Measurements from ENCODE around the gene MGMT. TPM values are rescaled to one million over a fixed set of nuclear protein-coding genes. Genes with fewer than 3 reads are reported as not detected.

Gene MGMT
- total RNA-seq, 1 donor from 2014 or later = 51.4 TPM

- TF ChIP-seq, protein P1, sequence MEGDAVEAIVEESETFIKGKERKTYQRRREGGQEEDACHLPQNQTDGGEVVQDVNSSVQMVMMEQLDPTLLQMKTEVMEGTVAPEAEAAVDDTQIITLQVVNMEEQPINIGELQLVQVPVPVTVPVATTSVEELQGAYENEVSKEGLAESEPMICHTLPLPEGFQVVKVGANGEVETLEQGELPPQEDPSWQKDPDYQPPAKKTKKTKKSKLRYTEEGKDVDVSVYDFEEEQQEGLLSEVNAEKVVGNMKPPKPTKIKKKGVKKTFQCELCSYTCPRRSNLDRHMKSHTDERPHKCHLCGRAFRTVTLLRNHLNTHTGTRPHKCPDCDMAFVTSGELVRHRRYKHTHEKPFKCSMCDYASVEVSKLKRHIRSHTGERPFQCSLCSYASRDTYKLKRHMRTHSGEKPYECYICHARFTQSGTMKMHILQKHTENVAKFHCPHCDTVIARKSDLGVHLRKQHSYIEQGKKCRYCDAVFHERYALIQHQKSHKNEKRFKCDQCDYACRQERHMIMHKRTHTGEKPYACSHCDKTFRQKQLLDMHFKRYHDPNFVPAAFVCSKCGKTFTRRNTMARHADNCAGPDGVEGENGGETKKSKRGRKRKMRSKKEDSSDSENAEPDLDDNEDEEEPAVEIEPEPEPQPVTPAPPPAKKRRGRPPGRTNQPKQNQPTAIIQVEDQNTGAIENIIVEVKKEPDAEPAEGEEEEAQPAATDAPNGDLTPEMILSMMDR (conservative IDR thresholded peaks at IDR 0.05; ENCODE audit: low read depth, low read length) = no peak
- DNase-seq (ENCODE audit: low read depth) = no peak
These were observed 317.2 kb downstream of the MGMT start for GRCh38 chr10:129784291-129784690.

DNA sequence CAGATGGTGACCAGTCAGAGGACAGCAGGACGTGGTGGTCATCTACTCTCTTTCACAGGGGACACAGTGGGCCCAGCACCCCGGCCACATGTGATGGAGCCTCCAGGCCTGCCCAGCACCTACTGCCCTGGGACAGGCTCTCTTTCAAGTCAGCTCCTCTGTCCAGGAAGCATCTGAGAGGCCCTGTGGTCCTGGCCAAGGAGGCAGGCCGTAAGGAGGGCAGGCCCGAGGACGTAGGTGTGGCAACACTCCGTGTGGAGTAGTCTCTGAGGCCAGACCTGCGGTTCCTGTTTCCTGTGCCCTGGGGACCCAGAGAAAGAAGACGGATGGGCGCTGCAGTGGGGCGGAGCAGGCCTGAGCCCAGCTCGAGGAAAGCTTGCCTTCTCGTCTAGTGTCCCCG, 317.9 kb downstream of the MGMT start:
- H3K4me3 ChIP-seq (ENCODE audit: low read depth, low read length) = no peak overlapping the region
- DNase-seq (ENCODE audit: low read depth) = no peak
- TF ChIP-seq, protein P1 (conservative IDR thresholded peaks at IDR 0.05; ENCODE audit: low read depth, low read length) = no peak

More at GRCh38 chr10:129784291-129784690, 317.2 kb downstream of the MGMT start:
- H3K4me3 ChIP-seq (ENCODE audit: low read depth, low read length) = no peak overlapping the region

- no peak overlapping the region for H3K4me3 ChIP-seq (ENCODE audit: low read depth, low read length)
- DNase-seq (ENCODE audit: low read depth) = no peak
- TF ChIP-seq, protein P1 (conservative IDR thresholded peaks at IDR 0.05; ENCODE audit: low read depth, low read length) = no peak
These were observed 318.5 kb downstream of the MGMT start for GRCh38 chr10:129785536-129785981.

DNA sequence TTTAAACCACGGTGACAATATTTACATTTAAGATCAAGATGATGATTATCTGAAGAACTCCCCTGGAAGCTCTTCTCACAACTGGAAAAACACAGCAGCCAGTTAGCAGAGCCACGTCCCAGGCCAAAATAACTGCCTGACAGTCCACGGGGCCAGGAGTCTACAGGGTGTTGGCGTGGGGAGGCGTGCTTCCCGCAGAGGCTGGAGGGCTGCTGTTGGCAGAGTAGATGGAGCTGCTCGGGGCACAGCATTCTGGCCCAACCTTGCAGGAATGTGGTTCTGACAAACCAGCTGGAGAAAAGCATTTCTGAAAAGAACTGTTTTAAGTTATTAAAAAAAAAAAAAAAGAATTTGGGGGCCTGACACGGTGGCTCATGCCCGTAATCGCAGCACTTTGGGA, 319.2 kb downstream of the MGMT start:
- no peak overlapping the region for H3K4me3 ChIP-seq (ENCODE audit: low read depth, low read length)
- TF ChIP-seq, protein P1 (conservative IDR thresholded peaks at IDR 0.05; ENCODE audit: low read depth, low read length) = no peak
- DNase-seq (ENCODE audit: low read depth) = no peak

GRCh38 chr10:129787557-129787956, 320.5 kb downstream of the MGMT start:
- TF ChIP-seq, protein P1 (conservative IDR thresholded peaks at IDR 0.05; ENCODE audit: low read depth, low read length) = no peak
- DNase-seq (ENCODE audit: low read depth) = no peak
- H3K4me3 ChIP-seq (ENCODE audit: low read depth, low read length) = no peak overlapping the region

DNA sequence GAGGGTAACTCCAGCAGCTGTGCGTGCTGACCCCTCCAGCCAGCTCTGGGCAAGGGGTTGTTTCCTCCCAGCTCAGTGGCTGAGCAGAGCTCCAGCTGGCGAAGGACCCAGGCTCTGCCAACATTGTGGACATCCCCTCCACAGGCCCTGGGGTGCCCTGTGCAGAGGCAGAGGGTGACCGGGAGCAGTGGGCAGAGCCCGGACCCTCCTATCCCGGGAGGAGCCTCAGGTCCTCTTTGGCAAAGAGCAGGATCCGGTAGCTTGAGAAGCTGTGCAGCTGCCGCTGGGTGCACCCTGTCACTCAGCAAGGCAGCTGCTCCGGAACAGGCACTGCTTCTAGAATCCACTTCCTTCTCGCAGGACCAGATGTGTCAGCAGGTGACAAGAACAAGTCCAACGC, 321.2 kb downstream of the MGMT start:
- no peak for DNase-seq (ENCODE audit: low read depth)
- TF ChIP-seq, protein P1 (conservative IDR thresholded peaks at IDR 0.05; ENCODE audit: low read depth, low read length) = no peak
- H3K4me3 ChIP-seq (ENCODE audit: low read depth, low read length) = no peak overlapping the region

DNA sequence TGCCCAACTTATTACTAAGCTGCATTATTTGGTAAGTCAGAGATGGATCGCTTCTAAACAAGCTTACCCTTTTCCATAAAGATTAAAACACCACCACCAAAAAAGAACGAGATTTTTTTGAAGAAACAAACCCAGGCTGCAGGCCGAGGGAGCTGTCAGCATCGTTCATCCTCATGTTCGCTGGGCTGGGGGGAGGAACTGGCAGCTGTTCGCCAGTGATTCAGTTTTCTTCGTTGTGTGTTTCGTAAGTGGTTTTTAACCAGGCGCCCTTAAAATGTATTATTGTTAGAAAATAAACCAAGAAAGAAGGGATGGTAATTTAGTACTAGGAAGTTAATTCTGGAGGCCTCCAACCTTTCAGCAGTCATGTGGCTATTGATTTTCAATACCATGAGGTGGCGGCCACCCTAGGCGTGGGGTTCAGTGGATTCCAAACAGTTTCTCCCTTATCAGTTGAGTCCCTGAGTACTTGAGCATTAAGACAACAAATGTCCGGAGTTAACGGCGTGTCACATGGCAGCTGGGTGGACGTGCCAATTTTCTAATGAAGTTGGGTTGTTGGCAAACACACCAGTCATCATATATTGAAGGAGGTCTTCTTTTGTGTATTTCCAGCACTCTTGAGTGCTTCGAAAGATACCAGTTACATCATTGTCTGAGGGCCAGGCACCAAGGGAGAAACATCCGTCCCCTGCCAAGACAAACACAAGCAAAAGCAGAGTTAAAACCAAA, 323.8 kb downstream of the MGMT start:
- DNase-seq (ENCODE audit: low read depth) = no peak
- TF ChIP-seq, protein P1 (conservative IDR thresholded peaks at IDR 0.05; ENCODE audit: low read depth, low read length) = no peak
- no peak overlapping the region for H3K4me3 ChIP-seq (ENCODE audit: low read depth, low read length)

Data from epithelial cell of proximal tubule (primary cell).